ENCODE measurements around the gene TTC33.

Gene TTC33

GRCh38 chr5:40514976-40515375 is 240.8 kb downstream of the TTC33 start:
- H3F3A ChIP-seq (ENCODE audit: low read depth), result no peaks in the 10 kb centered on the region
- no peaks in the 10 kb centered on the region for H4K20me1 ChIP-seq (ENCODE audit: insufficient read depth, low read length, poor library complexity, severe bottlenecking)
- peak overlapping the region; percentile 42 for H3K4me3 ChIP-seq (ENCODE audit: low read length, poor library complexity, severe bottlenecking)
- peaks cover 48% of the 10 kb centered on the region for H3K4me1 ChIP-seq (ENCODE audit: insufficient read depth, low read length, poor library complexity, severe bottlenecking)
- no peak for TF ChIP-seq CTCF (conservative IDR thresholded peaks at IDR 0.05; ENCODE audit: low read length)
- TF ChIP-seq EZH2phosphoT487 (IDR thresholded peaks at IDR 0.05; ENCODE audit: borderline replicate concordance), result no peak
- no peaks in the 10 kb centered on the region for H3K9me2 ChIP-seq (replicated peaks; ENCODE audit: low read depth, low read length)
- peak overlapping the region; percentile 63 for H3K4me2 ChIP-seq (ENCODE audit: low read depth, low read length, poor library complexity, severe bottlenecking)
- H2AFZ ChIP-seq (ENCODE audit: low read length), result no peak overlapping the region
- no peaks in the 10 kb centered on the region for H3K27me3 ChIP-seq (ENCODE audit: insufficient read depth, low read length, poor library complexity, severe bottlenecking)
- H3K79me2 ChIP-seq (ENCODE audit: insufficient read depth, low read length), result no peaks in the 10 kb centered on the region
- no peaks in the 10 kb centered on the region for H3K36me3 ChIP-seq (ENCODE audit: insufficient read depth, low read length)
- no peaks in the 10 kb centered on the region for H3K9me3 ChIP-seq (ENCODE audit: insufficient read depth, low read depth, low read length)
- H3K9ac ChIP-seq (ENCODE audit: low read depth, low read length, poor library complexity, severe bottlenecking), result no peak overlapping the region

- H3F3A ChIP-seq (ENCODE audit: low read depth), result 0 out of 2 replicates have a peak, but pooled peaks cover 2% of the 10 kb centered on the region
- H3K4me2 ChIP-seq (ENCODE audit: low read depth, low read length, poor library complexity, severe bottlenecking), result no peak overlapping the region
- no peak overlapping the region for H3K9ac ChIP-seq (ENCODE audit: low read depth, low read length, poor library complexity, severe bottlenecking)
- no peaks in the 10 kb centered on the region for H3K27me3 ChIP-seq (ENCODE audit: insufficient read depth, low read length, poor library complexity, severe bottlenecking)
- TF ChIP-seq CTCF (conservative IDR thresholded peaks at IDR 0.05; ENCODE audit: low read length), result no peak
- no peak for TF ChIP-seq EZH2phosphoT487 (IDR thresholded peaks at IDR 0.05; ENCODE audit: borderline replicate concordance)
- no peaks in the 10 kb centered on the region for H3K79me2 ChIP-seq (ENCODE audit: insufficient read depth, low read length)
- H3K9me3 ChIP-seq (ENCODE audit: insufficient read depth, low read depth, low read length), result no peaks in the 10 kb centered on the region
- peaks cover 45% of the 10 kb centered on the region for H3K4me1 ChIP-seq (ENCODE audit: insufficient read depth, low read length, poor library complexity, severe bottlenecking)
- H2AFZ ChIP-seq (ENCODE audit: low read length), result no peak overlapping the region
- H3K4me3 ChIP-seq (ENCODE audit: low read length, poor library complexity, severe bottlenecking), result no peak overlapping the region
- H3K36me3 ChIP-seq (ENCODE audit: insufficient read depth, low read length), result no peaks in the 10 kb centered on the region
- no peaks in the 10 kb centered on the region for H4K20me1 ChIP-seq (ENCODE audit: insufficient read depth, low read length, poor library complexity, severe bottlenecking)
- H3K9me2 ChIP-seq (replicated peaks; ENCODE audit: low read depth, low read length), result no peaks in the 10 kb centered on the region
These were observed 244.0 kb downstream of the TTC33 start for GRCh38 chr5:40511801-40512200.

- Histone ChIP-seq H3K9me2 (replicated peaks; ENCODE audit: low read depth, low read length) (no peaks in the 10 kb centered on the region), H3K9me3 (ENCODE audit: insufficient read depth, low read depth, low read length) (no peaks in the 10 kb centered on the region), H3K79me2 (ENCODE audit: insufficient read depth, low read length) (no peaks in the 10 kb centered on the region), H3K27me3 (ENCODE audit: insufficient read depth, low read length, poor library complexity, severe bottlenecking) (no peaks in the 10 kb centered on the region), H3K36me3 (ENCODE audit: insufficient read depth, low read length) (no peaks in the 10 kb centered on the region), H3K4me2 (ENCODE audit: low read depth, low read length, poor library complexity, severe bottlenecking) (peak overlapping the region; percentile 25), H3K9ac (ENCODE audit: low read depth, low read length, poor library complexity, severe bottlenecking) (no peak overlapping the region), H4K20me1 (ENCODE audit: insufficient read depth, low read length, poor library complexity, severe bottlenecking) (no peaks in the 10 kb centered on the region), H2AFZ (ENCODE audit: low read length) (no peak overlapping the region), H3F3A (ENCODE audit: low read depth) (0 out of 2 replicates have a peak, but pooled peaks cover 2% of the 10 kb centered on the region), H3K4me3 (ENCODE audit: low read length, poor library complexity, severe bottlenecking) (no peak overlapping the region), H3K4me1 (ENCODE audit: insufficient read depth, low read length, poor library complexity, severe bottlenecking) (peaks cover 31% of the 10 kb centered on the region)
- peak; percentile 72 for TF ChIP-seq CTCF (conservative IDR thresholded peaks at IDR 0.05; ENCODE audit: low read length)
- no peak for TF ChIP-seq EZH2phosphoT487 (IDR thresholded peaks at IDR 0.05; ENCODE audit: borderline replicate concordance)
These were observed 248.7 kb downstream of the TTC33 start for GRCh38 chr5:40507095-40507494.
